Gastrocnemius medialis (tissue), 4 donors: Measurements from ENCODE around the gene SGCD.

Experiments used
- CTCF ChIP-seq, 5 experiments: fragments of 450-650 bp in 3 of 5; fragments of 200-600 bp in 2 of 5; sonication (generic) in 2 of 5; IDR thresholded peaks in 4 of 5; conservative IDR thresholded peaks in 1 of 5; 1 replicate in 4 of 5; 2 replicates in 1 of 5; pipeline ENCODE4 v1.5.1; 2016 to 2019; ENCODE audit warnings: antibody characterized with exemption in 5 of 5, mild to moderate bottlenecking in 3 of 5, moderate library complexity in 3 of 5
- POLR2A ChIP-seq, 2 donors: fragments of 450-650 bp; IDR thresholded peaks; one replicate each; pipeline ENCODE4 v1.6.1; 2017; ENCODE audit warnings: antibody characterized with exemption in 2 of 2, mild to moderate bottlenecking in 2 of 2, moderate library complexity in 2 of 2

- TF ChIP-seq POLR2A (IDR thresholded peaks at IDR 0.05): no peak
- TF ChIP-seq CTCF (IDR thresholded peaks at IDR 0.05 in 4 of 5, conservative IDR thresholded peaks at IDR 0.05 in 1 of 5): no peak
Measured at GRCh38 chr5:156405988-156406387, 79.0 kb downstream of the SGCD start.
